WTC11 (cell line): ENCODE measurements around the gene HPSE.

Experiments used
- ATF2 ChIP-seq: sonication (generic); formaldehyde crosslinking; IDR thresholded peaks from 2 replicates; pipeline ENCODE4 v1.8.1; 2022; ENCODE audit warnings: low read depth, missing genetic modification reagents, borderline replicate concordance
- CTCF ChIP-seq: fragments of 200-600 bp; IDR thresholded peaks from 2 replicates; pipeline ENCODE4 v1.8.0; 2022; ENCODE audit warnings: antibody characterized with exemption
- ZBTB43 ChIP-seq: sonication (generic); formaldehyde crosslinking; IDR thresholded peaks from 2 replicates; pipeline ENCODE4 v1.8.1; 2023; ENCODE audit warnings: mild to moderate bottlenecking, missing genetic modification reagents
- ZNF232 ChIP-seq: sonication (generic); formaldehyde crosslinking; IDR thresholded peaks from 2 replicates; pipeline ENCODE4 v1.8.0; 2022; ENCODE audit warnings: mild to moderate bottlenecking, missing genetic modification reagents

GRCh38 chr4:83323136-83323535 is 11.5 kb downstream of the HPSE start:
- TF ChIP-seq CTCF: no peak
- no peak for TF ChIP-seq ZBTB43 (CRISPR knock-in tag)
- no peak for TF ChIP-seq ZNF232 (CRISPR knock-in tag)
- TF ChIP-seq ATF2: no peak
